PC-9 (cell line): ENCODE results near the gene PPP2R5C. TPM values are rescaled to one million over a fixed set of nuclear protein-coding genes. Genes with fewer than 3 reads are reported as not detected.

Source experiments
- BruUV-seq: library from RNA; stranded (reverse); fragments of 400-500 nt; replicated peaks from 2 replicates; lab custom pipeline; 2021; lab: Mats Ljungman, UMichigan
- CTCF ChIA-PET: fragments of 300-600 bp; sonication (Branson Sonifier 250); formaldehyde crosslinking; loops from one replicate; lab custom pipeline; 2022; ENCODE audit warnings: antibody characterized with exemption; lab: Charles Lee
- POLR2A ChIA-PET: fragments of 300-600 bp; sonication (Branson Sonifier 250); formaldehyde crosslinking; loops from one replicate; lab custom pipeline; 2022; ENCODE audit warnings: antibody characterized with exemption; ENCODE audit not compliant: unreplicated experiment; lab: Charles Lee
- DNase-seq, 2 experiments: peaks; one replicate each; pipeline versions ENCODE4 v3.0.0 to v3.0.0-alpha.2; 2015 to 2022; ENCODE audit warnings: mixed read lengths in 1 of 2
- H2AFZ ChIP-seq: fragments of 200-600 bp; sonication (generic); 2 replicates; pipeline ENCODE4 v1.8.1; 2017; ENCODE audit warnings: antibody characterized with exemption
- H3F3A ChIP-seq: fragments of 200-600 bp; sonication (generic); 2 replicates; pipeline ENCODE4 v1.8.1; 2017; ENCODE audit warnings: antibody characterized with exemption, mild to moderate bottlenecking, low read depth; ENCODE audit not compliant: insufficient read depth
- H3K27ac ChIP-seq: fragments of 200-600 bp; sonication (generic); 2 replicates; pipeline ENCODE4 v1.6.1; 2016; ENCODE audit warnings: mixed run types
- H3K27me3 ChIP-seq: fragments of 200-600 bp; sonication (generic); 2 replicates; pipeline ENCODE4 v1.6.1; 2016; ENCODE audit warnings: low read depth, mixed run types; ENCODE audit not compliant: insufficient read depth
- H3K36me3 ChIP-seq: fragments of 200-600 bp; sonication (generic); 2 replicates; pipeline ENCODE4 v1.6.1; 2016; ENCODE audit warnings: low read depth, mixed run types
- H3K4me1 ChIP-seq: fragments of 200-600 bp; sonication (generic); replicated peaks from 2 replicates; pipeline ENCODE4 v1.6.1; 2016; ENCODE audit warnings: mixed run types; ENCODE audit not compliant: insufficient read depth
- H3K4me2 ChIP-seq: fragments of 200-600 bp; sonication (generic); 2 replicates; pipeline ENCODE4 v1.6.1; 2017; ENCODE audit warnings: mixed run types
- H3K4me3 ChIP-seq: fragments of 200-600 bp; sonication (generic); 2 replicates; pipeline ENCODE4 v1.6.1; 2016; ENCODE audit warnings: mixed run types
- H3K79me2 ChIP-seq: fragments of 200-600 bp; sonication (generic); 2 replicates; pipeline ENCODE4 v1.6.1; 2017; ENCODE audit warnings: low read depth, mixed run types
- H3K9me2 ChIP-seq: fragments of 200-600 bp; sonication (generic); 2 replicates; pipeline ENCODE4 v1.8.1; 2017; ENCODE audit warnings: mild to moderate bottlenecking; ENCODE audit not compliant: insufficient read depth
- H3K9me3 ChIP-seq: fragments of 200-600 bp; sonication (generic); 2 replicates; pipeline ENCODE4 v1.8.1; 2016; ENCODE audit warnings: low read depth; ENCODE audit not compliant: insufficient read depth
- H4K20me1 ChIP-seq: fragments of 200-600 bp; sonication (generic); 2 replicates; pipeline ENCODE4 v1.8.1; 2017; ENCODE audit not compliant: insufficient read depth
- EZH2 ChIP-seq: fragments of 200-600 bp; sonication (generic); IDR thresholded peaks from 2 replicates; pipeline ENCODE4 v1.8.0; 2017; ENCODE audit warnings: antibody characterized with exemption, low read depth
- intact Hi-C: fragments of 100-400 bp; cut with micrococcal nuclease; formaldehyde crosslinking; loops from one replicate; pipeline ENCODE4 v1.10.0; 2022; ENCODE audit not compliant: unreplicated experiment
- total RNA-seq: library from RNA; stranded (reverse); gene quantifications from 2 replicates; pipeline ENCODE4 v1.2.3, GENCODE V29; 2021
- TF ChIP-seq, protein P1 (sequence below): fragments of 200-600 bp; sonication (generic); conservative IDR thresholded peaks from 2 replicates; pipeline ENCODE4 v1.6.1; 2017; ENCODE audit warnings: mixed run types, antibody characterized with exemption, mild to moderate bottlenecking, moderate library complexity

Gene PPP2R5C
- total RNA-seq, 1 experiment from 2014 or later = 401 TPM

DNA sequence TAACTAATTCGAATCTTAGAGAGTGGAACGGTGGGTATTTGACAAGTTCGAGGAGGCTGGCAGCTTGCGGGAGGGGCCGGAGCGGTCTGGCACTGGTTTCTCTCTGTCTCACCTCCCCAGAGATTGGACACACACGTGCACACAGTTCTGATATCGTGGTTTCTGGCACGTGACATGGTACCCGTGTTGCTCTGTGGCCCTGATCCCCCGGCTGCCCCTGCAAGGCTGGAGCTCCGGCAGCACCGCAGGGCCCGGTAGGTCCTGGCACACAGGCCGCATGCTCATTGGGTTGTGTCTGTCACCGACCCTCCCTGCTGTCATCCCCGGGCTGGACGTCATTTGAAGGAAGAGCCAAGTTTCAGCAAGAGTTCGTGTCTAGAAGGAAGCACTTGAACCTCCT, 82.7 kb downstream of the PPP2R5C start:
- Histone ChIP-seq H4K20me1 (peaks cover 69% of the 10 kb centered on the region), H3F3A (peaks cover 6% of the 10 kb centered on the region; the same call in 1 of the 2 replicates), H3K27ac (no peak overlapping the region), H3K36me3 (no peaks in the 10 kb centered on the region), H3K4me3 (no peak overlapping the region), H3K27me3 (no peaks in the 10 kb centered on the region), H2AFZ (no peak overlapping the region), H3K9me3 (no peaks in the 10 kb centered on the region), H3K79me2 (peaks cover 59% of the 10 kb centered on the region), H3K4me1 (no peaks in the 10 kb centered on the region), H3K9me2 (no peaks in the 10 kb centered on the region), H3K4me2 (no peak overlapping the region)
- ChIA-PET POLR2A (interaction anchor here (0.6 to 0.7 kb wide), 2 partner anchors 71 to 111 kb away, joined by 4 to 5 read pairs; no protein-coding TSS in a partner anchor), CTCF (interaction anchor here (0.6 to 0.9 kb wide), 2 partner anchors 108 to 111 kb away, joined by 4 to 6 read pairs; no protein-coding TSS in a partner anchor)
- TF ChIP-seq, protein P1, sequence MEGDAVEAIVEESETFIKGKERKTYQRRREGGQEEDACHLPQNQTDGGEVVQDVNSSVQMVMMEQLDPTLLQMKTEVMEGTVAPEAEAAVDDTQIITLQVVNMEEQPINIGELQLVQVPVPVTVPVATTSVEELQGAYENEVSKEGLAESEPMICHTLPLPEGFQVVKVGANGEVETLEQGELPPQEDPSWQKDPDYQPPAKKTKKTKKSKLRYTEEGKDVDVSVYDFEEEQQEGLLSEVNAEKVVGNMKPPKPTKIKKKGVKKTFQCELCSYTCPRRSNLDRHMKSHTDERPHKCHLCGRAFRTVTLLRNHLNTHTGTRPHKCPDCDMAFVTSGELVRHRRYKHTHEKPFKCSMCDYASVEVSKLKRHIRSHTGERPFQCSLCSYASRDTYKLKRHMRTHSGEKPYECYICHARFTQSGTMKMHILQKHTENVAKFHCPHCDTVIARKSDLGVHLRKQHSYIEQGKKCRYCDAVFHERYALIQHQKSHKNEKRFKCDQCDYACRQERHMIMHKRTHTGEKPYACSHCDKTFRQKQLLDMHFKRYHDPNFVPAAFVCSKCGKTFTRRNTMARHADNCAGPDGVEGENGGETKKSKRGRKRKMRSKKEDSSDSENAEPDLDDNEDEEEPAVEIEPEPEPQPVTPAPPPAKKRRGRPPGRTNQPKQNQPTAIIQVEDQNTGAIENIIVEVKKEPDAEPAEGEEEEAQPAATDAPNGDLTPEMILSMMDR = no peak
- no peak for TF ChIP-seq EZH2
- no TSS peak for BruUV-seq
- no peak for DNase-seq
- intact Hi-C loops = no loop called here

DNA sequence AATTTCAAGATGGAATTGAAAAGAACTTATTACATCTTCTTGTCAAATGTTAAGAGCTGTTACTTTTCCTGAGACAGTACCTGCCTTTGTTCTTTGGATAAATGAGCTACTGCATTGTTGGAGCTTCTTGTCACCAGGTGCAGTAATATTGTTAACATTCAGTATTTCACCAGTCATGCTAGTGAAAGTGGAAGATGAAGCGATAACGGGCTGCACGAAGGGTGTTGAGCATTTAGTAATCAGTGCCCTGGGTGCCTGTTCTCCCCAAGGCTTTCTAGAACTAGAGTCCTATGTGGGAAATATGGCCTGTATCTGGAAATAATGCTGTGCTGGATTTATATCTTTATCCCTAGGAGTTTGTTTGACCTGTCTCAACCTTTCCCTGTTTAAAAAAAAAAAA, 83.2 kb downstream of the PPP2R5C start:
- Histone ChIP-seq H3K9me2 (no peaks in the 10 kb centered on the region), H2AFZ (no peak overlapping the region), H3K4me3 (no peak overlapping the region), H3K4me2 (no peak overlapping the region), H3K27me3 (no peaks in the 10 kb centered on the region), H3K4me1 (no peaks in the 10 kb centered on the region), H3F3A (peaks cover 6% of the 10 kb centered on the region; the same call in 1 of the 2 replicates), H3K9me3 (no peaks in the 10 kb centered on the region), H4K20me1 (peaks cover 68% of the 10 kb centered on the region), H3K79me2 (peaks cover 60% of the 10 kb centered on the region), H3K36me3 (no peaks in the 10 kb centered on the region), H3K27ac (no peak overlapping the region)
- no peak for DNase-seq
- ChIA-PET CTCF (interaction anchor here (0.6 to 0.9 kb wide), 2 partner anchors 108 to 110 kb away, joined by 4 to 6 read pairs; no protein-coding TSS in a partner anchor), POLR2A (interaction anchor here (0.6 to 0.7 kb wide), 2 partner anchors 35 to 110 kb away, joined by 5 to 17 read pairs; no protein-coding TSS in a partner anchor)
- no TSS peak for BruUV-seq
- intact Hi-C loops = no loop called here
- TF ChIP-seq EZH2 = no peak
- TF ChIP-seq, protein P1 = no peak

GRCh38 chr14:101845496-101845895, 84.0 kb downstream of the PPP2R5C start:
- no peak overlapping the region for H3K27ac ChIP-seq
- BruUV-seq = no TSS peak
- no peaks in the 10 kb centered on the region for H3K9me2 ChIP-seq
- H2AFZ ChIP-seq = no peak overlapping the region
- ChIA-PET CTCF (interaction anchor here (0.6 to 0.7 kb wide), 3 partner anchors 10 to 300 kb away, joined by 3 to 8 read pairs (median 3); no protein-coding TSS in a partner anchor), POLR2A (no interaction called here)
- H3K4me1 ChIP-seq = no peaks in the 10 kb centered on the region
- H4K20me1 ChIP-seq = peaks cover 67% of the 10 kb centered on the region
- no peak for DNase-seq
- intact Hi-C loops = no loop called here
- H3K79me2 ChIP-seq = peaks cover 65% of the 10 kb centered on the region
- H3K27me3 ChIP-seq = no peaks in the 10 kb centered on the region
- H3F3A ChIP-seq = peaks cover 5% of the 10 kb centered on the region; the same call in 1 of the 2 replicates
- TF ChIP-seq, protein P1 = no peak
- TF ChIP-seq EZH2 = no peak
- H3K9me3 ChIP-seq = no peaks in the 10 kb centered on the region
- no peak overlapping the region for H3K4me3 ChIP-seq
- no peaks in the 10 kb centered on the region for H3K36me3 ChIP-seq
- H3K4me2 ChIP-seq = no peak overlapping the region
